NCI-H524 treated with DMSO at 0.1 percent for 48 hours (cell line): ENCODE data around the gene CFDP1.

Experiments
- DNase-seq: peaks from one replicate; lab custom pipeline; 2025; lab: John Stamatoyannopoulos, UW

The CFDP1 gene

DNA sequence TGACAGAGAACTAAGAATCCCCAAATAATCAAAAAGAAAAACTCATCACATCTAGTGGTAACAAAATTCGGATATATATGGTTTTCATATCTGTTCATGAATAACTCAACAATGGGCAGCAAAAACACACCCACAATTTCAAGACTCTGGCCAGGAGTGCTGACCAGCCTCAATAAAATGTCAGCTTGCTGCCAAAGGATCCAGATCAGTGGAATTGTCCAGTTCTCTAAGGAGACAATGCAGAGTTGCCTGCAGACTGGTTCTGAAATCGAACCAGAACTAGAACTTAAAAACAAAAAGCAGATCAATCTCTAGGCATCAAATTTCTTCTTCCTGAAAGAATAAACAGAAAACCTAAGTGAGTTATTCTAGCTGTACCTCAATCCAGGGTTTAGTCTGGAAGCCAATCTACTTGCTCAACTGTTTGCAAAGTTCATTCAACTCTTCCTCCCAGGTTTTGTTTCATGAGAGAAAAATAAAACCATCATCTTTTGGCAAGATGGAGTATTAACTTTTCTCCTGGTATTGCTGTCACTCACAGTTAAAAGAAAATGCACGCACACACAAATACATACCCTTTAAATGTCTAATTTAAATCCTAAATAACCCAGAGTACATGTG is 61.0 kb downstream of the CFDP1 start:
- no peak for DNase-seq

DNA sequence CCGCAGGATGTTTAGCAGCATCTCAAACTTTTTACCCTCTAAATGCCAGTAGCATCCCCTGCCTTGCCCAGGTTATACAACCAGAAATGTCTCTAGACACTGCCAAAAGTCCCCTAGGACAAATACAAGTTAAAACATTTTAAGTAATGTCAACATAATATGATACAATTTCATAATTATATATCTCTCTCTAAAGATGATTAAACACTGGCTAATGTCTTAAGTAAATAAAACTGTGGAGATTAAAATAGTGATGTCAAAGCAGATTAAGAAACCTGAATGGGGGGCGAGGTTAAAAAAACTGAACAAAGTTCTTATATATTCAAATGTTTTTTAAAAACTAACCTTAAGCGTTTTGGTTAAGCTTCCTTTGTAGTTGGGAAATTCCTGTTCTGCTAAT is 62.1 kb downstream of the CFDP1 start:
- no peak for DNase-seq

DNA sequence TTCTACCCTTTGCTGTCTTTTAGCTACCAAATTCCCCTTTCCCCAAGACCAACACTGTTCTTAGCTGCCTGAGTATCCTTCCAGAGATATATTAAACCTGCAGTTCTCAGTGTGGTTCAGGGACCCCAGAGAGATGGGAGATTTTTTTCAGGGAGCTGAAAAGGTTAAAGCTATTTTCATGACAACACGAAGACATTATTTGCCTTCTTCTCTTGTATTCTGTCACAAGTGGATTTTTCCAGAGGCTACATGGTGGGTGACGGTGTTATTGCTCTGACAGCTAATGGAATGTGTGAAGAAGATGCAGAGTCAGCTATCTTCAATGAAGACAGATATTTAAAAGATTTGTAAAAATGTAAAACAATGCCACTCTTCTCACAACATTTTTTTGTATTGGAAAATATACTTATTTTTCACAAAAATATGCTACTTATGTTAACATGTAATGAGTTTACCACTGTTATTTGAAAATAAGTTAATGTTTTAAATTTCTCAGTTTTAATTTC is 69.0 kb downstream of the CFDP1 start:
- DNase-seq = no peak

- no peak for DNase-seq
These were observed 70.5 kb downstream of the CFDP1 start for GRCh38 chr16:75362846-75363245.

GRCh38 chr16:75361936-75362335 is 71.4 kb downstream of the CFDP1 start:
- DNase-seq = no peak

GRCh38 chr16:75354170-75354569 is 79.1 kb downstream of the CFDP1 start:
- no peak for DNase-seq

DNA sequence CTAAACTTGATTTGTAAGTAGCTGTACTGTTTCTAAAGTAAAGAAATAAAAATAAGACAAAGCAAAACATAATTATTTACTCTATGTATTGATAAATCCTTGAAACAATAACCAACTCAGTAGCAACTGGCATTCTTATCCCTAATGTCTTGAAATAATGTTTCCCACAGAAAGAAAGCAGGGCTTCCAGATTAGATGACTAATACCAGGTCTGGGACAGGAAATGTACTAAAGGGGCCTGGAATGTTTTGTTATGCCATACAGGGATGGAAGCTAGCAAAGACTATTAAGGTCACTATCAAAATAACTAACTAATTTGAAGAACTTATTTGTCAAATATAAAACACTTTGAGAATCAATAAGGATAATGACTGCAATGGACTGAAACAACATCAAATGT is 82.1 kb downstream of the CFDP1 start:
- DNase-seq = no peak

- no peak for DNase-seq
These were observed 87.6 kb downstream of the CFDP1 start for GRCh38 chr16:75345711-75346110.

DNA sequence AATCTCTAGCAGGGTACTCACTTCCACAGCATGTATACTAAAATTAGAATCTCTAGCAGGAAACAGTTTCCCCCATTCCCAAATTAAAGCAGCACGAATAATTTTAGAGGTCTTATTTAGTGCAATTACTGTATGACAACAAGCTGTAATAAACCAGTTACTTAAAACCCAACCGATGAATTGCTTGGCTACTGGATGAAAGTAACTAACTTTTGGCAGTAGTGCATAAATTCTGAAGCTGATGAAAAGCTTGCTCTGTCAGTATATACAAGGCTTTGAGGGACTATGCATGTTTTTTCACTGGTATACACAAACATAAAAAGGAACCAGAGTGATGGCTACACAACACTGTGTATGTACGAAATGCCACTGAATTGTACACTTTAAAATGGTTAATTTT is 89.4 kb downstream of the CFDP1 start:
- DNase-seq = no peak

DNA sequence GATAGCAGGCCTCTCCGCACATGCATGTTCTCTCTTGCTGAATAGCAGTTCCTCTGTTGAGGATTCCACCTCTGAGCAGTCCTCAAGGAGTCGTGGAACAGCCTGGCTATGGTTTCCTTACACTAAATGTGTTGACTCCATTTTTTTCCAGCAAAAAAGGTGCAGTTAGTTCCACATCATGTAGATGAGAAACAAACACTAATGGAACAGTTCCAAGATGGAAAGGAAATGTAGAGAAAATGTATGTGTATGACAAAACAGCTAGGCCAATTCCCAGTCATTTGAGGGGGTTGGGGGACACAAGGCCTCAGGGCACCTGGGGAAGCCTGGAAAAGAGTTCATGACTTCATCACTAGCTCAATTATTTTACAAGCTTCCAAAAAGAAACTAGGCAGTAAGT is 90.0 kb downstream of the CFDP1 start:
- DNase-seq = no peak

GRCh38 chr16:75342308-75342811 is 90.9 kb downstream of the CFDP1 start:
- DNase-seq = no peak

DNA sequence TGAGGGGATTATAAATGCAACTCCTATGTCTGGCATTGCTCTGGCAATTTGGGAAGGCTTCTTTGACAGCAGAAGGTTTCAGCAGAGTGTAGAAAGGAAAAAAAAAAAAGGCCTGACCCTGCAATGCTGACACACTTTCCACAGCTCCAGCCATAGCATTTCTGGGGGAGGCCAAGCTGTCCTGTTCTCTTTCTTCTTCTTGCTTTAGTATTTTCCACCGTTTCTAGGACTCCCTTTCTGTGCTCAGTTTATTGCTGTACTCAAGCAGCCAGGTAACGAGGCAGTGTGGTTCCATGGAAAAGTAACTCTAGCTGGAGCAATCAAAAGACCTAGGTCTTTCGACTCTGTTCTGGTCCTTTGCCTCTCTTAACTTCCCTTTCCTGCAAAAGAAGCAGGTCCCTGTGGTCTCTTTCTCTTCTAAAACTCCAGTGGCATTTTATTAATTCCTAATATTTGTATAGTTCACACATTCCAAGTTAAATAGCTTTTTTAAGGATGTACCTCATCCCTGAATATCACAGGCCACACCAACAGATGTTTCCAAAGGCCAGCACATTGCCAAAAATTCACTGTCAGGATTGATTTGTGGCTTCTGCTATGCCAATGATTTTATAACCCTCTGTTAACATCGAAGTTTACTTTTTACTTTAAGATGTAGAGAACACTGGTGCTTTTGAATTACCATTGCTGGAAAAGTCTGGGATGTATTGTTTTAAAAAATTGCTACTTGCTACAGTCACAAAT is 91.6 kb downstream of the CFDP1 start:
- DNase-seq = no peak

DNA sequence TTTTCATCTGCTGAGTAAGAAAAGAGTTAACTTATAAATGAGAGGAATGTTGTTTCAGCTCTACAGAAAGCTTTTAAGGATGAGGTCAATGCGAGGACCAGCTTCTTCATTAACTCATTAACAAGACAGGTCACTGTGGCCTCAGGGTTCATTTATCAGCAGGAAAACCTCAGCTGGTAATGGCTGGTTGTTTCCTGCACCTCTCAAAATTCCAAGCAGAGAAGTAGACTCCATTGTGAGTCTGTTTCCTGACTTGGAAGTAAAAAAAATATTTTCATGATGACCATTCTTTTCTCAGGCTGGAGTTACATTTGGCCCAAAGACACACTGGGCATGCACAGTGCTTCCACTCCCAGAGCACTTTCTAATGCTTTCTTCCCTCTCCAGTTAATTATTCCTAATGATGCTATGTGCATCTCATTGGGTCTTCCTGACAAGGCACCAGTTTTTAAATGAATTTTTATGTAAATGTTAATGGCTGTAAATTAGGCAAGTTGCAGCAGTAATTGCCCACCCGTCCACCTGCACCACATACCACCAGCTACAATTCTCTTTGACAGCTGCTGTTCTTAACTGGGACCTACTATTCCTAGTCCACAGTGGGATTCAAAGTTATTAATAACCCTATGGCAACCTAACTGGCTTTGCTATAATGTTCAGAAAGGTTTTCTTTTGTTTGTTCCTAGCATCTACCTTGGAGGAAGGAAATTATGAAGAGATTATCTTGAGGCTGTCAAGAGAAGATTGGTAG is 92.4 kb downstream of the CFDP1 start:
- DNase-seq = no peak

DNA sequence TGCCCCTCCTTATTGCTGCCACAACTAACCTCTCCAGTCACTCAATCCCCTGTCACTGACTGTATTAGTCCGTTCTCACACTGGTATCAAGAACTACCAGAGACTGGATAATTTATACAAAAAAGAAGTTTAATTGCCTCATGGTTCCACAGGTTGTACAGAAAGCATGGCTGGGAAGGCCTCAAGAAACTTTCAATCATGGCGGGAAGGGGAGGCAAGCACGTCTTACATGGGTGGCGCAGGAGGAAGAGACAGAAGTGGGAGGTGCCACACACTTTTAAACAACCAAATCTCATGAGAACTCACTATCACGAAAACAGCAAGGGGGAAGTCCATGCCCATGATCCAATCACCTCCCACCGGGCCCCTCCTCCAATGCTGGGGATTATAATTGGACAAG is 95.9 kb downstream of the CFDP1 start:
- DNase-seq = no peak

DNA sequence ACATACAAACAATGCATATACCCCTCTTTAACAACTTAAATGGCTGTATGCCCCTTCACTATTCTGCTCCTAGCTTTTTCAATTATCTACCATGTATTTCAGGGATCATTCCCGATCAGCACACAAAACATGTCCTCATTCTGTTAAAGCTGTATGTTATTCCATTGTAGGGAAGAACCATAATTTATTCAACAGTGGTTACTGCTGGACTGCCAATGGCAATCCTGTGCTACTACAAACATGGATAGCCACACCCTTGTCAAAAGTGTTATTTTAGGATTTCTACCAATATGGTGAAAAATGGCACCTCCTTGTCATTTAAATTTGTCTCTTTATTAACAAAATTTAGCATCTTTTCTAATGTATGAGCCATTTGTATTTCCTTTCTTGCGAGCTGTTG is 96.8 kb downstream of the CFDP1 start:
- DNase-seq = no peak

GRCh38 chr16:75333721-75334163 is 99.6 kb downstream of the CFDP1 start:
- no peak for DNase-seq

- DNase-seq = no peak
These were observed 103.4 kb downstream of the CFDP1 start for GRCh38 chr16:75329943-75330342.

DNA sequence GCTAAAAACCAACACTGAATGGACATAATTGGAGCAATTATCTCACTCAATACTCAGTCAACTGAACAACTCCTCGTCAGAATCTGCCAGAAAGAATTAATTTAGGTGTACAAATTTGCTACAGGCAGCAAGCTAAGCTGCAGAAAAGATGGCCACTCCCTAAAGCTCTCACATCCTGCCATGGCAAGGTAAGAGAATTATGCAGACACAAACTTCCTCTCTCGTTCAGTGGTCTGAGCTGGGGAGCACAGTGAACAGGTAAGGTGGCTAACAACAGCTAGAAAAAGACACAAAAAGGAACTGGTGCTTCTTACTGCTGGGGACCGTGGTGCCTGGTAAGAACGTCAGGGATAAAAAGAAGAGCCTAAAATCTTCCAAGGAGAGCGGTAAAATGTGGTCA is 107.0 kb downstream of the CFDP1 start:
- DNase-seq = no peak

DNA sequence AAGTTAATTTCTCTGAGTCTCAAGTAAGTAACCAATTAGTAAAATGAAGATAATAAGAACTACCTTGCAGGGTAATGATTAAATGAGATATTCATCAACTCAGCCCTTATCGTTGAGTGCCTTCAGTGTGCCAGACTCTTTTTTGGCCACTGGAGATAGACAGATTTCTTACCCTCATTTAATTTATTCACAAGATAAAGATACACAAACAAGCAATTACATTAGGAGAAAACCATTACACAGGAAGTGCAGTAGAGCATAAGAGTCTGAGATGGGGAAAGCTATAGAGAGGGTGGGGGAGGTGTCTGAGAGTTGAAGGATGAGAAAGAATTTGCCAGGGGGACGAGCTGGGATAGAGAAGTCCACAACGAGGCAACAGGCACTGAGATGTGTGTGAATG is 109.4 kb downstream of the CFDP1 start:
- no peak for DNase-seq

DNA sequence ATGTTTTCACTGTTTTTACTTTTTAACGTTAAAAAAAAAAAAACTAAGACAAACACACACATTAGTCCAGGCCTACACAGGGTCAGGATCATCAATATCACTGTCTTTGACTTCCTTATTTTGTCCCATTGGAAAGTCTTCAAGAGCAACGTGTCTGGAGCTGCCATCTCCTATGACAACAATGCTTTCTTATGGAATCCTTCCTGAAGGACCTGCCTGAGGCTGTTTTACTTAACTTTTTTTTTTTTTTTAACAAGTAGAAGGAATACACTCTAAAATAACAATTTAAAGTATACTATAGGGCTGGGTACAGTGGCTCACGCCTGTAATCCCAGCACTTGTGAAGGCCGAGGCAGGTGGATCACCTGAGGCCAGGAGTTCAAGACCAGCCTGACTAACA is 110.1 kb downstream of the CFDP1 start:
- no peak for DNase-seq

DNA sequence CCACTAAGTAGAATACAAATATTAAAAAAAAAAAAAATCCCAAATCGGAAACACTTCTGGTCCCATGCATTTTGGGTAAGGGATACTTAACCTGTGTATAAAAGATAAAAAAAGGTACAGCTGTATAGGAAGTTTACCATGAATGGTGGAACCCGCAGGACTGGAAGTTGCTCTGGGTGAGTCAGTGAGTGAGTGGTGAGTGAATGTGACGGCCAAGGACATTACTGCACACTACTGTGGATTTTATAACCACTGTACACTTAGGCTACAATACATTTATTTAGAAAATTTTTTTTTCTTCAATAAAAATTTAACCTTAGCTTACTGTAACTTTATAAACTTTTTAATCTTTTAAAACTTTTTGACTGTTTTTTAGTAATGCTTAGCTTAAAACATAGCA is 110.6 kb downstream of the CFDP1 start:
- DNase-seq = no peak

DNA sequence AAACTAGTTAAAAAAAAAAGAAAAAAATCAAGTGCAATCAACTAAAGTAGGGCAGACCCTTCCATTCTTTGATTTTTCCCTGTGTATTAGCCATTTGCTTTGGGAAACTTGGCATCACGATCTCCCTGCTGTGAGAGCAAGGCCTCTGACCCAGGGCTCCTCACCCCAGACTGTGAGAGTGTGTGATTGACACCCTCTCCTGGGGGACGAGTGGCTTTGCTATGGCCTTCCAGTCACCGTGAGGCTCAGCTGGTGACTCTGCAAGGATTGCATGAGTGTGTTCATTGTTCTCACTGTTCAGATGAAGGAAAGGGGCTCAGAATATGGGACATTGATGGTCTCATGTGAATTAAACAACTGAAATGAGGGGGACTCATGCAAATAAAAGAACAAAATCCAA is 112.9 kb downstream of the CFDP1 start:
- no peak for DNase-seq
